ENCODE measurements around the gene TMEM18. TPM values are rescaled to one million over a fixed set of nuclear protein-coding genes. Genes with fewer than 3 reads are reported as not detected.

Gene TMEM18
- total and polyA plus RNA-seq, 11 donors, result 7.0 to 20.0 (median 10.5) TPM

DNA sequence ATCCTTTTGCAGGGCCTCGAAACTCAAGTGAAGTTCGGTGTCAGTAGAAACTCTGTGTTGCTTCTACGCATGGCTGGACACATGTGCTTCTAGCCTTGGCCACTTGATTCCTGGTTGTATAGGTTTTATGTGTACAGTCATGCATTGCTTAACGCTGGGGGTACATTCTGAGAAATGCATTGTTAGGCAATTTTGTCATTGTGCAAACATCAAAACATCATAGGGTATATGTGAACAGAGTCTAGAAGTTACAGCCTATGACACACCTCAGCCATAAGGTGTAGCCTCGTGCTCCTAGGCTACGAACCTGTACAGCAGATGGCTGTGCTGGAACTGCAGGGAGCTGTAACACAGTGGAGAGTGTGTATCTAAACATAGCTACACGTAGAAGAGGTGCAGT is 39.4 kb downstream of the TMEM18 start:
- H3K4me3 ChIP-seq, result no peak overlapping the region
- ATAC-seq, result no peak
- no peak for DNase-seq
- TF ChIP-seq, protein P1, sequence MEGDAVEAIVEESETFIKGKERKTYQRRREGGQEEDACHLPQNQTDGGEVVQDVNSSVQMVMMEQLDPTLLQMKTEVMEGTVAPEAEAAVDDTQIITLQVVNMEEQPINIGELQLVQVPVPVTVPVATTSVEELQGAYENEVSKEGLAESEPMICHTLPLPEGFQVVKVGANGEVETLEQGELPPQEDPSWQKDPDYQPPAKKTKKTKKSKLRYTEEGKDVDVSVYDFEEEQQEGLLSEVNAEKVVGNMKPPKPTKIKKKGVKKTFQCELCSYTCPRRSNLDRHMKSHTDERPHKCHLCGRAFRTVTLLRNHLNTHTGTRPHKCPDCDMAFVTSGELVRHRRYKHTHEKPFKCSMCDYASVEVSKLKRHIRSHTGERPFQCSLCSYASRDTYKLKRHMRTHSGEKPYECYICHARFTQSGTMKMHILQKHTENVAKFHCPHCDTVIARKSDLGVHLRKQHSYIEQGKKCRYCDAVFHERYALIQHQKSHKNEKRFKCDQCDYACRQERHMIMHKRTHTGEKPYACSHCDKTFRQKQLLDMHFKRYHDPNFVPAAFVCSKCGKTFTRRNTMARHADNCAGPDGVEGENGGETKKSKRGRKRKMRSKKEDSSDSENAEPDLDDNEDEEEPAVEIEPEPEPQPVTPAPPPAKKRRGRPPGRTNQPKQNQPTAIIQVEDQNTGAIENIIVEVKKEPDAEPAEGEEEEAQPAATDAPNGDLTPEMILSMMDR (IDR thresholded peaks at IDR 0.05), result no peak
- no peak for TF ChIP-seq POLR2A (IDR thresholded peaks at IDR 0.05)
- H3K4me1 ChIP-seq, result peaks cover 0 to 13% (median 4%) of the 10 kb centered on the region in 12 donors
- H3K27ac ChIP-seq, result no peak overlapping the region
- WGBS, 4 donors, result 66 to 71% (median 68%) methylated on average over 7 of the region's 7 CpGs
- H3K9me3 ChIP-seq, result no peaks in the 10 kb centered on the region
- no peaks in the 10 kb centered on the region for H3K36me3 ChIP-seq
- H3K27me3 ChIP-seq, result peaks cover 0 to 18% (median 9%) of the 10 kb centered on the region in 9 donors
- intact Hi-C loops (cut with DNase I), result loop anchor here in 5 of 10 donors (5.0 to 10.0 kb wide), 3 partner anchors 391 to 466 kb away; no protein-coding TSS in a partner anchor

DNA sequence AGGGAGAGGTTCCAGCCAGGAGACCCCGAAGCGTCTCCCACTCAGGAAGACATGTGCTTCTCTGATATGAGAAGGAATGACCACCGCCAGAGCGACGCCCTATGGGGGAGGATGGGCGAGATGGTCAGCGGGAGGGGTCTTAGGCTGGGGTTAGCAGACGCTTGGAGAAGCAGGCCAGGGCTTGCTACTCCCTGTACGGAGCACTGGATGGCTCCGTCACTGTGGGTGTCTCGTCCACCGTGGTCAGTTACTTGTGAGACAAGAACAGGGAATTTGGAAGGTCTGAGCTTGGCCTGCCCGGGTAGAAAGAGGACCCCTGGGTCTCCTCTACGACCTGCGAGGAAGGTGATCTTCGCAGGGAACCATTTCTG is 39.8 kb downstream of the TMEM18 start:
- TF ChIP-seq POLR2A (IDR thresholded peaks at IDR 0.05), result no peak
- TF ChIP-seq, protein P1 (IDR thresholded peaks at IDR 0.05), result no peak
- WGBS, 4 donors, result 63 to 73% (median 67%) methylated on average over 14 to 16 of the region's 16 CpGs
- Histone ChIP-seq H3K27ac (no peak overlapping the region), H3K27me3 (peaks cover 0 to 18% (median 9%) of the 10 kb centered on the region in 9 donors), H3K9me3 (peaks cover 0 to 1% (median 0%) of the 10 kb centered on the region in 12 donors), H3K36me3 (no peaks in the 10 kb centered on the region), H3K4me3 (no peak overlapping the region), H3K4me1 (peaks cover 0 to 13% (median 4%) of the 10 kb centered on the region in 12 donors)
- no peak for DNase-seq
- intact Hi-C loops (cut with DNase I), result loop anchor here in 5 of 10 donors (5.0 to 10.0 kb wide), 3 partner anchors 390 to 465 kb away; no protein-coding TSS in a partner anchor
- ATAC-seq, result no peak

DNA sequence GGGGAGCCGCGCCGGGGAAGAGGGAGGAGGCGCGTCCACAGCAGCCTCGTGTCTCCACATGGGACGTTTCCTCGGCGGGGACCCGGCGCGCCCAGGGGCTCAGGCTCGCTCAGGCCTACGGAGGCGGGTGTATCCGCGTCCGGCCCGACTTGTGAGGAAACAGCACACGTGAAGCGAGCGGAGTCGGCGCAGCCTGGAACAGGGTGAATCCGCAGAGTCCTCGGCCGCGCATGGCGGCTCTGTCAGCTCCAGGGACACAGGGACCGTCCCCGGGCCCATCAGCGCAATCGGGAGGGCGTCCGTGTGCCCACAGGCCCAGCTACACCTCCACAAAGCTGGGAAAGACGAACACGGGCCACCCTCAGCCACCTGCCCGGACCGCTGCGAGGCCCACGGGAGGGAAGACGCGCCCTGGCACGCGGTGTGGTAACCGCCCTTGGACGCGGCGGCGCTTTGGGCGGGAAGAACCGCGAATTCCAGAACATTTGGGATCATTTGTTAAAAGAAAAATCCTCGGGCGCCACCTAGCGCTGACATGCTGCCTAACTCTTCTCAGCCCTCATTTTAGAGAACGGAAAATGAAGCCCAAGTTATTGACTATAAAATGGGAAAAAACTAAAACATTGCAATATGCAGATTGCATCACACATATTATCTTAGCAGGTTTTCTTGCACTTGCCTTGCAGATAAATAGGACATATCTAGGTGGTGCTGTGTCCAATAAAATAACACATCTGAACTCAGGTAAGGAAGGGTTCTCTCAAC is 40.4 kb downstream of the TMEM18 start:
- intact Hi-C loops (cut with DNase I), result loop anchor here in 5 of 10 donors (5.0 to 10.0 kb wide), 3 partner anchors 390 to 465 kb away; no protein-coding TSS in a partner anchor
- Histone ChIP-seq H3K36me3 (no peaks in the 10 kb centered on the region), H3K27ac (no peak overlapping the region), H3K9me3 (peaks cover 0 to 5% (median 0%) of the 10 kb centered on the region in 12 donors), H3K4me1 (peaks cover 0 to 13% (median 4%) of the 10 kb centered on the region in 12 donors), H3K27me3 (peaks cover 0 to 18% (median 9%) of the 10 kb centered on the region in 9 donors), H3K4me3 (peak overlapping the region in 11 of 12 donors; percentile 11 to 53 (median 41))
- ATAC-seq (peak in 3 of 4 donors; percentile 62 to 84 (median 67)), DNase-seq (peak; percentile 42 to 78 (median 66))
- no peak for TF ChIP-seq POLR2A (IDR thresholded peaks at IDR 0.05)
- TF ChIP-seq, protein P1 (IDR thresholded peaks at IDR 0.05), result peak; percentile 77 to 88 (median 82)
- WGBS, 4 donors, result 7 to 29% (median 12%) methylated on average over 48 to 57 of the region's 57 CpGs

All from heart left ventricle (tissue), 16 donors.